ENCODE data around the gene BMPR1A.

BMPR1A gene

DNA sequence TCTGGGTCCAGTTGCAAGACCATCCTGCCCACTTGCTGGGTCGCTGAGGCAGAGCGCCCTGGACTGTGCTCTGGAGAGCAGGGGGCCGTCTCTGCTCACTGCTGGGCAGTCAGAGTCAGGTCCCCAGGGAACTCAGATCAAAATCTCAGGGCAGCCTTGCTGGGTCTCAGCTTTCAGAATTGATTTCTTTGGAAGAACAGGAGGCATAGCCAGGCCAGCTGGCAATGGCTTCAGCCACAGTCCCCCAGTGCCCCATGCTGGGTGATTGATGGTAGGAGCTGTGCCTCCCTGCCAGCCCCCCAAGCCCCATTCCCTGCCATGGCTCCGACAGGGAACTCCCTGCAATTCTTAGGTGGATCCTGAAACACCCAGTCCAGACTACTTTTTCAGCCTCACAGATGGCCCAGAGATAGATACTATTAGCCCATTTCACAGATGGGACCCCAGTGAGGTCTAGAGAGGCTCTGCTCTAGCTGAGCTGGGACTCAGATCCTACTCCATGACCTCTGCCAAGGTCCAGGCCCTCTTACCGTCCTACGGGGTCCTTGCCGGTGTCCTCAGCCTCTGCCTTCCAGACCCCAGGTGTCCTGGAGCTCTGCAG lies 200.5 kb downstream of the BMPR1A start:
- DNase-seq (ENCODE audit: low read depth): no peak

DNA sequence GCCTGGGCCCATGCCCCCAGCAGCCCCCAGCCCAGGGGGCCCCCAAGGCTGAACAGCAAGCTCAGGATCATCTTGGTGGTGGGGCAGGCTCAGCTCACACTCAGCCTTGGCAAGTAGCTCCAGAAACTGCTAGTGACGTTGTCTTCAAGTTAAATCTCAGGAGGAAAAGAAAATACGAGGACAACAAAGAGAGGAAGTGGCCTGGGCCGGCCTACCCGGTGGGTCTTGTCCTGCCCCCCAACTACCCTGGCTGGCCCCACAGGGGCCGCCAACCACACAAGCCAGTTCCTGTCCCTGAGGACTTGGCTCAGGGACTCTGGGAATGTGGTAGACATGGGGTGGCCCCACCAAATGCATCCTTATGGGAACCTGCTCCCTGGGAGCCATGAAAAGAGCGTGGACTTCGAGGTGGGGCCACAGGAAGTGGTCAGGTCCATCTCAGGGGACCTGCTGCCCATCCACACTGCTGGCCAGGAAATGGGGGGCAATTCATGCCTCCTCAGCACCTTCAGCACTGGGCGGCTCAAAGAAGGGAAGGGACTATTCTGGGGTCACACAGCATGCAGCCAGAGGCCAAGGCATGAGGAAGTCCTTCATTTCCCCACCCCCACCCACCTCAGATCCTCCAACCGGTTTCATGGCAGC lies 201.2 kb downstream of the BMPR1A start, which contains the start of gene MMRN2:
TSS of gene MMRN2 (minus strand) at position 145 of the 645 bp plus-strand sequence. CDS start at position 71, 74 bp downstream.
- no peak for DNase-seq (ENCODE audit: low read depth)

DNA sequence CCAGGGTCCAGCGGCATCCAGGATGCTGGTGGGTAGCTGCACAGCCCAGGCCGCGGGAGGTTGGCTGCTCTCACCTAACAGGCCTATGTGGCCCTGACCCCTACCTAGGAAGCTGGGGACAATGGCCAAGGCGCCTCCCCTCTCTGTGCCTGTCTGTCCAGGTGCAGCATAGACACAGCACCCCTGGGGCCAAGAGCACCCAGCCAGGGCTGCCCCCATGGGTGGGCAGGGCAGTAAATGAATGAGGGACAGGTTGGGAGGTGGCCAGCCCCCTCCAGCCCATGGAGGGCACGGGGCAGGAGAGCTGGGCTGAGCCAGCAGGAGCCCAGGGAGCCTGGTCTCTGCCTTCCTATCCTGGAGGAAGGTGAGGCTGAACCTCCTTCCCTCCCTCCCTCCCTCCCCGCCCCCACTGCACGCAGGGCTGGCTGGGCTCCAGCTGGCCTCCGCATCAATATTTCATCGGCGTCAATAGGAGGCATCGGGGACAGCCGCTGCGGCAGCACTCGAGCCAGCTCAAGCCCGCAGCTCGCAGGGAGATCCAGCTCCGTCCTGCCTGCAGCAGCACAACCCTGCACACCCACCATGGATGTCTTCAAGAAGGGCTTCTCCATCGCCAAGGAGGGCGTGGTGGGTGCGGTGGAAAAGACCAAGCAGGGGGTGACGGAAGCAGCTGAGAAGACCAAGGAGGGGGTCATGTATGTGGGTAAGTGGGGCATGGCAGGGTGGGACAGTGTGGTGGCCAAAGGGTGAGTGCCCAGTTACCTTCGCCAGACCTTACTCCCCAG lies 201.9 kb downstream of the BMPR1A start, which contains the start of gene SNCG:
TSS of gene SNCG (plus strand) at position 484 of the 785 bp plus-strand sequence. CDS start at position 583, 99 bp downstream.
- DNase-seq (ENCODE audit: low read depth): no peak

DNA sequence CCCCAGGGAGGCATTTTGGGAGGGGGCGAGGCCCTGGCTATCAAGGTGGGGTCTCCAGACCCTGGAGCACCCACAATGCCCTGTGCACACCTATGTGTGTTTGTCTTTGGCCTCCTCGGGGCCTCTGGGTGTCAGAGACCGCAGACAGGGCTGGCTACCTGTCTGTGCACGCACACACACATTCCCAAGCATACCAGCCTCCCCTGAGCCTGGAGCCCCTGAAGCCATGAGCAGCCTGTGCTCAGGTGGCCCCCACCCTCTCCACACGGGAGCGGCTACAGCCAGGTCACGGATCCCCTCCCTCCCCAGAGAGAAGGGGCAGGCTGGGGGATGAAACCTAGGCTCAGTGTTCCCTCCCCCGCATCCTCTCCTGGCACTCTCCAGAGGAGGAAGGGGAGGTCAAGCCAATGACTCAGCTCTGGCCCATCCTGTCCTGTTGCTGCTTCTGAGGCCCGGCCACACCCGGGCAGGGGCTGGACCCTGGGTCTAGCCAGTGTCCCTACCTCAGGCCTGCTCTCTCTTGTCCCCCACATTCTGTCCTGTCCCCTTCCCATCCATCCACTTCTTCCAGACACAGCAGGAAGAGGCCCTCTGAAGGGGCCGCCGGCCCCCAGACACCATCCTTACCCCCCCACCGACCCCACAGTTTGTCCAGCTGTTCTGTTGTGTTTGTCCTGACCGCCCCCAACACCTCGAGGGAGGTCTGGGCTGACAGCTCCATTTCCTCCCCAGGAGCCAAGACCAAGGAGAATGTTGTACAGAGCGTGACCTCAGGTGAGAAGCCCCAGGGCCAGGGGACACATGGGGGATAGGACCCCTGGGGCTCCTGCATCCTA lies 202.7 kb downstream of the BMPR1A start:
- no peak for DNase-seq (ENCODE audit: low read depth)

DNA sequence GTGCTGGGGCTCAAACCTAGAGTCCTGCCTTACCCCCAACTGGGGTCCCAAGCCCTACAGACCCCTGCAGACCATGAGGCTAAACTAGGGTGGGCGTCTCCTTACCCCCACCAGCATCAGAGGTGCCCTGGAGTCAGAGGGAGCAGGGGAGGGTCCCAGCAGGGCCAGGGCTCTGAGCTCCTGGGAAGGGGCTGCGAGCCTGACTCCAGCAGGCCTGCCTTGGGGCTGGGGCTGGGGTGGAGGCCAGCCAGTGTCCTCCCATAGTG lies 203.3 kb downstream of the BMPR1A start:
- DNase-seq (ENCODE audit: low read depth): no peak

- DNase-seq (ENCODE audit: low read depth): no peak
Observed at GRCh38 chr10:86960003-86960862, 203.8 kb downstream of the BMPR1A start.

- no peak for DNase-seq (ENCODE audit: low read depth)
Observed at GRCh38 chr10:86960863-86961434, 204.5 kb downstream of the BMPR1A start.

DNA sequence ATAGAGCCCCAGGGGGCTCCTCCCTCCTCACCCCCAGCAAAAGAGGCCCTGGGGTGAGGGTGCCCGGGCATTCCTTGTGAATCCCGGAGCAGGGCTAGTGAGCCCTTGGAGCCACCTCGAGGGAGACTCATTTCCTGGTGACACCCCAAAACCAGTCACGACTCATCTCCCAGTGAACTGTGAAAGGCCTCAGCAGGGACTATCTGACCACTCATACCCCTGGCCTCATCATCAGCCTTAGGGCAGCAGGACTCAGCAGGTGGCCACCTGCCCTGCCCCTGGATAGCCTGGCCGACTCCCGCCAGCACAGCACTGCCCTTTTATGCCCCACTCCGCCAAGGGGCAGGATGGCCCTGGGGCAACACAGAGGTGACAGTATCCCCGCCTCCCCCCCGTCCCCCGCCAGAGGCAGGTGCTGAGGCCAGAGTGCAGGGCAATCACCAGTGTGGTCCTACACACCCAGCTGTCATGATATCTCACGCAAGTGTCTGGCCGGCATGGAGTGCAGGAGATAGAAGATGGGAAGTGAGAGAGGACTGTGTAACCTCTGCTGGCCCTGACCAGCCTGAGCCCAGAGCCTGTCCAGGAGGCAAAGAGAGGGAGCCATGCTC lies 205.2 kb downstream of the BMPR1A start:
- no peak for DNase-seq (ENCODE audit: low read depth)

- no peak for DNase-seq (ENCODE audit: low read depth)
Observed at GRCh38 chr10:86962136-86962980, 205.9 kb downstream of the BMPR1A start.

GRCh38 chr10:86962981-86963310 lies 206.5 kb downstream of the BMPR1A start:
- no peak for DNase-seq (ENCODE audit: low read depth)

- no peak for DNase-seq (ENCODE audit: low read depth)
Observed at GRCh38 chr10:86963341-86963919, 207.0 kb downstream of the BMPR1A start.

DNA sequence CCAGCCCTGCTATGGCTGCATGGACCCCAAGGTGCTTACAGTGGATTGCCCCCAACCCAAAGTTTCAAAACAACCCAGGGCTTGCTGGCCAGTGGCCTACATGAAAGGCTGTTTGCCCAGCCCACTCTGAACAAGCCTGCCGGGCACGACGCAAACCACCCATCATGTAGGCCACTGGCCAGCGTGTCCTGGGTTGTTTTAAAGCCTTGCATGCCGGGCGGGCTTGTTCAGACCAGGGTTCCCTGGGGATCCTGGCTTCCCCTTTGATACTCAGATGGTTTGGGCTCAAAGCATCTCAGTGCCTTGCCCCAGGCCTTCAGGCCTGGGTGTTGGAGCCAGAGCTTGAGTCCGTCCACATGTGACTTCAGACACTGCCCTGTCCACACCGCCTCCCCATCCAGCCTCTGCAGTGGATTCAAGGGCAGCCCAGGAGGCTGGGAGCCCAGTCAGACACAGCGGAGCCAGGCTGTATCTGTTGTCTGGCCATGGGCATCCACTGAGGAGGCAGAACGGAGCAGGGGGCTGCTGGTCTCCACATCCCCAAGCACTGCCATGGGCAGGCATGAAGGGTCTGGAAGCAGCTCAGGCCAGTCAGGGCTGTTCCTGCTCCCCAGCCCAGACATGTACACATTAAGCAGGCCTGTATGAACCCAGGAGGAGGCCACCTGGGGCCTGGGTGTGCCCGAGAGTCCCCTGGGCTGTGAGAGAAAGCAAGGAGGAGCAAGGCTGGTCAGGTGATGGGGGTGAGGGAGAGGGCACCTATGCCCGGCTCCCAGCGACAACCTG lies 207.8 kb downstream of the BMPR1A start:
- no peak for DNase-seq (ENCODE audit: low read depth)

DNA sequence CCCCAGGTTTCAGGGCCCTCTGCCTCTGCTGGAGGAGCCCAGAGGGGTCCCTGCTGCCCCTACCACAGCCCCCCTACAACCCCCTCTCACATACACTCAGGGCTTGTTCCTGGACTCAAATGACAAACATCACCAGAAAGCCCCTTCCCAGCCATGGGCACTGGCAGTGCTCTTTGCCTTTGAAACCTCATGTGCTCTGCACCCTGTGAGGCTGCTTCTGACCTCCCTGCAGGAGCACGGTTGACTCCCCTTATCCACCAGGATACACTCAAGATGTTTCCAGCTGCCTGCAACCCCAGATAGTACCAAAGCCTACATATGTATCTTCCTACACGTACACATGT lies 208.4 kb downstream of the BMPR1A start:
- DNase-seq (ENCODE audit: low read depth): no peak

GRCh38 chr10:86965986-86966654 lies 209.7 kb downstream of the BMPR1A start:
- DNase-seq (ENCODE audit: low read depth): no peak

DNA sequence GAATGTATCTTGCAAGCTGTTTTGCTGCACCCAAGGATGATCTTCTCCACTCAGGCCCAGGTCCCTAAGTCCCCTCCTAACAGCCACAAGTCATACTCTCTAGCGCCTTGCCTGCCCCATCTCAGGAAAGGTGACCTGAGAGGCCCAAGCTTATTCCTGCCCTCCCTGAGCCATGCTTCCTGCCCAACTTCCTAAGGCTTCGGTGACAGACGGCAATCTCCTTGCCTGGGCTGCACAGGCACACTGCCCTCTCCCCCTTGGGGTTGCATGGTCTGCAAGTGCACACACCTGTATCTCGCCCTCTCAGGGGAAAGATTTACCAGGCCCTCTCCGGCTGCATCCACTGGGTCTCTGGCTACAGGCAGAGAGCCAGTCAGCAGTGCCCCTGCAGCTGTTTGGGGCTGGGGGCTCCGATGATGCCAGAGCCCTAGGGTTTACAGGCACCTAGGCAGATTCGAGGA lies 211.1 kb downstream of the BMPR1A start:
- DNase-seq (ENCODE audit: low read depth): no peak

GRCh38 chr10:86968271-86968993 lies 212.0 kb downstream of the BMPR1A start, which contains the start of gene ADIRF:
Gene ADIRF (plus strand): TSS chr10:86968482. CDS start chr10:86968545, 63 bp downstream.
- DNase-seq (ENCODE audit: low read depth): no peak

DNA sequence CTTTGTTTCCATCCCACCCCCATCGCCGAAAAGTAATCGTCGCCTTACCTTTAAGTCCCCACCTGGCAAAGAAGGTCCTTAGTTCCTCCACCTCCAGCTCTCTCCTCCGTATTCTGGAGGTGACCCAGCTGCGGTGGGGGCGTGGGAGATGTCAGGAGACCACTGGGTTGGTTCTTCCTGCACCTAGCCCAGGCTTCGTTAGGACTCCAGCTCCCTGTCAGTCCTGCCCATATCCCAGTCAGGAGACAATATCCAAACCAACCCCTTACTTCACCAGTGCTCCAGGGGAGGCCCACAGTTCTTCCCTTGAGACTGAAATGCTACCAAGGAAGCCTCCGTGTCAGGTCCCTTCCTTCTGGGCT lies 212.6 kb downstream of the BMPR1A start:
- DNase-seq (ENCODE audit: low read depth): no peak
